ENCODE results near the gene LPCAT3.

The LPCAT3 gene

DNA sequence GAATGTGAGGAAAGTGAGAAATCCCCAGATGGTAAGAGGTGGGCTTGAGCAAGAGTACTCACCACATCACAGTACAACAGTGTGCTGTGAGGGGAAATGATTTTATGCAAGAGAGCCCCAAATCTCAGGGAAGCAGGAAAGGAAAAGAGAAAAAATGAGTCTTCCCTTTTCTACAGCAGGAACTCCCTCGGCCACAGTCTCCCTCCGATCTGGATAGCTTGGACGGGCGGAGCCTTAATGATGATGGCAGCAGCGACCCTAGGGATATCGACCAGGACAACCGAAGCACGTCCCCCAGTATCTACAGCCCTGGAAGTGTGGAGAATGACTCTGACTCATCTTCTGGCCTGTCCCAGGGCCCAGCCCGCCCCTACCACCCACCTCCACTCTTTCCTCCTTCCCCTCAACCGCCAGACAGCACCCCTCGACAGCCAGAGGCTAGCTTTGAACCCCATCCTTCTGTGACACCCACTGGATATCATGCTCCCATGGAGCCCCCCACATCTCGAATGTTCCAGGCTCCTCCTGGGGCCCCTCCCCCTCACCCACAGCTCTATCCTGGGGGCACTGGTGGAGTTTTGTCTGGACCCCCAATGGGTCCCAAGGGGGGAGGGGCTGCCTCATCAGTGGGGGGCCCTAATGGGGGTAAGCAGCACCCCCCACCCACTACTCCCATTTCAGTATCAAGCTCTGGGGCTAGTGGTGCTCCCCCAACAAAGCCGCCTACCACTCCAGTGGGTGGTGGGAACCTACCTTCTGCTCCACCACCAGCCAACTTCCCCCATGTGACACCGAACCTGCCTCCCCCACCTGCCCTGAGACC is 82.7 kb downstream of the LPCAT3 start:
- no peak for DNase-seq

DNA sequence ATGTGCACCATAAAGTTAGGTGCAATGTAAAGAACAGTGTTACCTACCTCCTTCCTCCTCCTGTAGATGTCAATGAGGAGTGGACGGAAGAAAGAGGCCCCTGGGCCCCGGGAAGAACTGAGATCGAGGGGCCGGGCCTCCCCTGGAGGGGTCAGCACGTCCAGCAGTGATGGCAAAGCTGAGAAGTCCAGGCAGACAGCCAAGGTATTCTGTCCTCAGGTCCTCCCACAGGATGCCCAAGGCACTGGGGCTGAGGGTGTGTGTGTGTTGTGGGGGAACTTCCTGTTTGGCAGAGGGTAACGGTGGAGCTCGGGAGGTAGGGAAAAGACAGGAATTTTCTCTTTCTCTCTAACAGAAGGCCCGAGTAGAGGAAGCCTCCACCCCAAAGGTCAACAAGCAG is 84.2 kb downstream of the LPCAT3 start:
- DNase-seq = no peak

DNA sequence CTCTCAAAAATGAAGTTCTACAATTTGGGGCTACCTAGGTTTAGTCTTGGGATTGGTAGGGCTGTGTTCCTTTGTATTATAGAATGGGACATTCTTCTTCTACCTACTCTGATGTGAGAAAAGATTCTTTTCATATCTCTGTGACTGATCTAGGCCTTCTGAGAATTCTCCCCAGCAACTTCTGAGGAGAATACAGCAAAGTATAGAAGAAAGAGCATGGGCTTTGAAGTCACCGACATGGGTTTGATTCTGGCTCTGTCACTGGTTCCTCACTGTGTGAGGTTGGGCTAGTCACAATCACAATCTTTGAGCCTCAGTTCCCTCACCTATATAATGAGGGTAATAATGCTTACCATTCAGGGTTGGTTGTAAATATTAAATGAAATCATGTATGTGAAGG is 85.5 kb downstream of the LPCAT3 start:
- DNase-seq = no peak

DNA sequence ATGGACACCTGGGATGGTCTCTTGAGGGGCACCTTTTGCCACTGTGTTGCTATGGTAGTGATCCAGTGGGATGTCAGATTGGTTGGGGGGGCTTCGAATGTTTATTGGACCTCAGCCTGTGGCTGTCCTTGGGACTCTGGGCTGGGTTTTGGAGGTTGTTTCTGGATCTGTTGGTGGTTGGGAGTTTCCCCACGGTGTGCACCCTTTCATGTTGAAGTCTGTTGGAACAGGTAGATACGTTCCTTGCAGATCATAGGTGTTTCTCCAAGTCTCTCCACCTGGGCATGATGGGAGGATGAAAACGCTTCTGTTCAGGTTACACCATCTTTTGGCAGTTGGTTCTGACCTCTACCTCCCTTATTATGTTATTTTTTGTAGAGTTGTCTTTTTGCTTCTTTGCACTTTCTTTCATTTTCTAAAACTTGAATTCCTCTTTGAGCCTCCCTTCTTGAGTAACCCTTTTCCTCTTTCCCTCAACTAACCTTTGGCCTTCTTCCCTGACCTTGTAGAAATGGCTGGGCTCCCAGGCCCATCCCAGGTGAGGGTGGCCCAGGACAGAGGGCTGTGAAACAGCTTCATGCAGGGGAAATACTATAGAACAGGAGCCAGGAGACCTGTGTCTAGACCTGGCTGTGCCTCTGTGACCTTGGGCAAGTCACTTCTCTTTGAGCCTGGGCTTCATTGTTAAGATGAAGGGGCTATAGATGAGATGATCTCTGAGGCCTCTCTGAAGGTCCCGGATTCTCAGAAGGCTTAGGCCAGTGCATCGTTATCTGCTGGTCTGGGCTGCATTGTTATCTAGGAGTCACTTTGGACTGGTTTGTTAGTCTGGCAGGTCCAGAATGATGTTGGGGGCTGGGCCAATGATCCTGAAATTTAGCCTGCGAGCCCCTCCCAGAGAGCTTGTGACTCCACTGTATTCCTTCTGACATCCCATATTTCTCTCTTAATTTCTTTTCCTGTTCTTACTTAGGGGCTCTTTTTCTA is 88.5 kb downstream of the LPCAT3 start:
- no peak for DNase-seq

- no peak for DNase-seq
Observed at GRCh38 chr12:6928703-6929407, 89.4 kb downstream of the LPCAT3 start.

- no peak for DNase-seq
Observed at GRCh38 chr12:6928022-6928702, 90.1 kb downstream of the LPCAT3 start.

DNA sequence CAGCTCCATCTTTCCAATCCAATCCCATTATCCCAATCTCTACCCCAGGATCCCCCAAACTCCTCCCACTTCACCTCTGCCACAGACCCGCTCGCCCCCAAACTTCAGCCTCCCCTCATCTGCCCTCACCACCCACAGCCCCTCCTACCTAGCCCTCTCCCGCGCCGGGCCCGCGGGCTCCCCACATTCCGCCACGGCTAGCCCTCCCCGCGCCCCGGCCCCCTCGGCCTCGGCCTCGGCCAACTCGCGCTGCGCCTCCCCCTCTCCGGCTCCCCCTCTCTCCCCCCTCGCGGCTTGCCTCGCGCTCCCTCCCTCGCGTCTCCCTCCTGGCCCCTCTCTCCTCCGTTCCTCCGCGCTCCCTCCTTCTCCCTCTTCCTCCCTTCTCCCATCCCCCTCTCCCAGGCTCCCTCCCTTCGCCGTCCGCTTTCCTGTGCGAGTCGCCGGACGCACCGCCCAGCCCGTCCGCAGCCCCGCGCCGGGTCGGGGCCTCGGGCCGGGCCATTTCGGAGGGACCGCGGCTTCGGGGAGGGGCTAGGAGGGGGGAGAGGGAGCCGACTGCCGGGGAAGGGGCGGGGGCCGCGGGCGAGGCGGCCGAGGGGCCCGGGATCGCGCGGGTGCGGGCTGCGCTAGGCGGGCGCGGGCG is 90.8 kb downstream of the LPCAT3 start, which contains the start of gene ATN1:
TSS of gene ATN1 (plus strand) at position 581 of the 643 bp plus-strand sequence. CDS start 6,043 bp downstream, outside the sequence.
- DNase-seq = no peak

Data from 8988T (cell line).